GM18505 (cell line): ENCODE measurements around the gene PALM.

Source experiments
- ATAC-seq: cut with Tn5 transposase; IDR thresholded peaks from one replicate; pipeline ENCODE4 v1.9.1; 2021; ENCODE audit not compliant: unreplicated experiment
- POLR2A ChIP-seq: IDR thresholded peaks from 4 replicates; pipeline ENCODE4 v1.6.1; 2011; ENCODE audit warnings: borderline replicate concordance; ENCODE audit not compliant: insufficient read depth, insufficient read length; ENCODE audit errors: extremely low read depth

The PALM gene

GRCh38 chr19:772063-772462 is 63.3 kb downstream of the PALM start:
- ATAC-seq = no peak
- no peak for TF ChIP-seq POLR2A

- no peak for TF ChIP-seq POLR2A
- no peak for ATAC-seq
Measured at GRCh38 chr19:772730-773436, 64.1 kb downstream of the PALM start.

GRCh38 chr19:776549-776948 is 67.8 kb downstream of the PALM start:
- no peak for ATAC-seq
- TF ChIP-seq POLR2A = no peak

GRCh38 chr19:778910-779653 is 70.3 kb downstream of the PALM start:
- no peak for ATAC-seq

GRCh38 chr19:780935-781334 is 72.2 kb downstream of the PALM start:
- no peak for TF ChIP-seq POLR2A
- ATAC-seq = no peak

More at GRCh38 chr19:778910-779653, 70.3 kb downstream of the PALM start:
- TF ChIP-seq POLR2A = no peak

- TF ChIP-seq POLR2A = no peak
- no peak for ATAC-seq
Measured at GRCh38 chr19:781800-782184, 73.1 kb downstream of the PALM start.

- TF ChIP-seq POLR2A = no peak
- ATAC-seq = no peak
Measured at GRCh38 chr19:782185-782877, 73.6 kb downstream of the PALM start.

GRCh38 chr19:782878-783668 is 74.3 kb downstream of the PALM start:
- ATAC-seq = no peak
- TF ChIP-seq POLR2A = no peak

GRCh38 chr19:784541-784940 is 75.8 kb downstream of the PALM start:
- no peak for TF ChIP-seq POLR2A
- ATAC-seq = no peak

- no peak for TF ChIP-seq POLR2A
- ATAC-seq = no peak
Measured at GRCh38 chr19:787536-787935, 78.8 kb downstream of the PALM start.

- no peak for ATAC-seq
- no peak for TF ChIP-seq POLR2A
Measured at GRCh38 chr19:788686-788982, 79.9 kb downstream of the PALM start.

GRCh38 chr19:788983-789700 is 80.4 kb downstream of the PALM start:
- TF ChIP-seq POLR2A = no peak
- no peak for ATAC-seq

- no peak for ATAC-seq
- TF ChIP-seq POLR2A = no peak
Measured at GRCh38 chr19:789701-790060, 80.9 kb downstream of the PALM start.

- TF ChIP-seq POLR2A = no peak
- no peak for ATAC-seq
Measured at GRCh38 chr19:791007-791566, 82.4 kb downstream of the PALM start.
